SK-MEL-5 (cell line): ENCODE data around the gene HVCN1. TPM values are rescaled to one million over a fixed set of nuclear protein-coding genes. Genes with fewer than 3 reads are reported as not detected.
"Not testable (repeated sequence)": the region's sequence is repeated elsewhere in the genome, so short reads cannot be mapped to it uniquely, and the experiment has no call there.

Experiments
- DNase-seq: peaks from one replicate; pipeline ENCODE4 v3.0.0-alpha.2; 2016; ENCODE audit warnings: low read depth, low spot score
- in situ Hi-C: cut with HindIII; loops from 2 replicates; pipeline ENCODE4 v1.10.0; 2016; ENCODE audit warnings: low sequenced_read_pairs, high pct_unique_total_duplicates, low pct_unique_long_range_greater_than_20kb
- polyA plus RNA-seq, 2 experiments: library from polyadenylated mRNA; depleted of rRNA; stranded (reverse); fragments of >200 nt; gene quantifications; 2 replicates each; pipeline ENCODE4 v1.2.3, GENCODE V29; 2015
- total RNA-seq: library from RNA; depleted of rRNA; stranded (reverse); fragments of >200 nt; shearing (Covaris generic); gene quantifications from 2 replicates; pipeline ENCODE4 v1.2.3, GENCODE V29; 2014; rRNA removed

HVCN1 gene
- total RNA-seq = 2.1 TPM in 1 of 2 replicates, not detected in the other
- not detected in 2 replicates for polyA plus RNA-seq (2015; cell fraction: cytosol; rRNA removed)
- not detected in 2 replicates for polyA plus RNA-seq (2015; cell fraction: nucleus; rRNA removed)

DNA sequence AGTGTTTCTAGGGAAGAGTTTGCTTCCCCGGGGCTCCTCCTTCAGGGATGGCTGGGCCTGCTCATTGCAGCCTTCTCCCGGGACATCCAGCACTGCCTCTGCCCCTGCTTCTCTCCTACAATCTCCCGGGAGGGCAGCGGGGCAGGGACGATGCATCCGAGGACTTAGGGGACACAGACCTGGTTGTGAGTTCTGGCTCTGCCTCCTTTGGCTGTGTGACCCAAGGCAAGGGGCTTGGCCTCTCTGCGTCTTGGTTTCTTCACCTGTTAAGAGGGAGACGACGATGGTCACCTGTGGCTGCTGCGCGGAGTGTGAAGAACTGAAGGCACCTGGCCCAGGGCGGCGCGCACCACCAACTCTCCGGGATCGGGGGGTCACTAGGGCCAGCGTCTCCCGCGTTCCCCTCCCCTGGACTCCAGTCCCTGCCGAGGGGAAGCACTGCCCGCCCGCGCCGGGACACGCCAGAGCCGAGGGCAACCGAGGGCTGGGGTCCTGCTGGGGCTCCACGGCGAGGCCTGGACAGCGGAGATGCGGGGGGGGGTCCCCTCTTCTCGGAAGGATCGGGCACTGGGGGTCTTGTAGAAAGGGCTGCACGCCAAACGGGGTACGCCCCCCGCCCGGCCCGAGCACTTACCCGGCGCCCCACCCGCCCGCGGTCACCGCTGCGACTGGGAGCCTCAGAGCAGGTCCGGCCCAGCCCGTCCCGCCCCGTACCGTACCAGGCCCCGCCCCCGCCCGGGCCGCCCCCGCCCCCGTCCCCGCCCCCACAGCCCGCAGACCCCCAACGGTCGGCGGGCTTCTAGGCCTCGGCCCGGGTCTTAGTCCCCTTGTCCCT, at the start of gene HVCN1:
Gene HVCN1, minus strand, starts transcription at position 670 of the 835 bp plus-strand sequence. CDS start 5,870 bp downstream, outside the sequence.
- no peak for DNase-seq
- in situ Hi-C loops = no loop called here

- DNase-seq = no peak
- in situ Hi-C loops = no loop called here
Measured at GRCh38 chr12:110737532-110737931, 48.6 kb upstream of the HVCN1 start.

DNA sequence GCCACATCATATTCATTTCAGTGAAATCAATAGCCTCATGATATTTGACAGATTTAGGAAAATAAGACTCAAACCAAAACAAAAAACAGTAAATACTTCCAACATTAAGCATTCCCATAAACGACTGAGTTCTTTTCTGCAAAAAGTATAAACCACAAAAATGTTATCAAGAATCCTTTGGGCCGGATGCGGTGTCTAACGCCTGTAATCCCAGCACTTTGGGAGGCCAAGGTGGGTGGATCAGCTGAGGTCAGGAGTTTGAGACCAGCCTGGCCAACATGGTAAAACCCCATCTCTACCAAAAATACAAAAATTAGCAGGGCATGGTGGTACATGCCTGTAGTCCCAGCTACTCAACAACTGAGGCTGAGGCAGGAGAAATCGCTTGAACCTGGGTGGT, 48.1 kb upstream of the HVCN1 start:
- in situ Hi-C loops, DNase-seq: not testable (repeated sequence)

DNA sequence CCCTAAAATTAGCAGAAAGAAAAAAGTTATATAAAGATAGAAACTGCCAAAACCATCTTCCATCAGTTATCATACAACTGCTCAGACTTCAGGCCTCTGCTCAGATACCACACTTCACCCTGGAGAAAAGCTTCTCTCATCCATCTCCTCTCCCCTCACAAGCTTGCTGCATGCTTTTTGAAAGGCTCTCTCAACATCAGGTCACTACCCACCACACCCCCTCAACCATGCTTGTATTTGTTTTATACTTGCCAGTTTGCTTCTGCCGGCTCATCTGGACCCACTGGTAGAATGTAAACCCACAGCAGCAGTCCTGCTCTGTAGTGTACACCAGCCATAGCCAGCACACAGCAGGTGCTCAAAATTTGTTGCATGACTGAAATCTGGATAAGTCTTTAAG, 45.0 kb upstream of the HVCN1 start:
- in situ Hi-C loops = no loop called here
- DNase-seq = peak; percentile 13

DNA sequence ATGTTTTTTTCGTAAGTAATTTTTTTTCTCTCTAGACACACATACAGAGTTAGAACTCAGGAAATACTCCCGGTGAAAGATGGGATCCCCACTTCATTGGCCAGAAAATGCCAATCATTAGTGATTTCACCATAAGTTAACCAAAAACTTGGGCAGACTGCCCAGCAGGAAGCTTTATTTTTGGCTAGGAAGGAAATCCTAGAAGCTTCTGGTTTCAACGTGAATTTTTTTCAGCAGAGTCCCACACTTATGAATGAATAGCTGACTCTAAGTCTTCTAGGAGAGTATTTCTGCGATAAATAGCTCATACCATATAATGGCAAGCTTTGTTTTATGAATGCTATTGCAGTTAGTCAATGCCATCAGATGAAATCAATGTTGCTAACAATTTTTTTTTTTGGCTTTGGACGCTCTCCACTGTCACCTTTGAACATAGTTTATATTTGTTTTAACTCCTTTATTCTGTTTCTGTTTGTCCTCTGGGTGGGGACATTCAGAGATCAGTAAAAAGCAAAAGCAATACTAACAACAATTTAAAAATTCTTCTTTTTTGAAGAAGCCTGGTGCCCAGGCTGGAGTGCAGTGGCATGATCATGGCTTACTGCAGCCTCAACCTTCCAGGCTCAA, 44.3 kb upstream of the HVCN1 start:
- peak; percentile 67 for DNase-seq
- in situ Hi-C loops = no loop called here

- in situ Hi-C loops = no loop called here
- no peak for DNase-seq
Measured at GRCh38 chr12:110732572-110732971, 43.7 kb upstream of the HVCN1 start.

DNA sequence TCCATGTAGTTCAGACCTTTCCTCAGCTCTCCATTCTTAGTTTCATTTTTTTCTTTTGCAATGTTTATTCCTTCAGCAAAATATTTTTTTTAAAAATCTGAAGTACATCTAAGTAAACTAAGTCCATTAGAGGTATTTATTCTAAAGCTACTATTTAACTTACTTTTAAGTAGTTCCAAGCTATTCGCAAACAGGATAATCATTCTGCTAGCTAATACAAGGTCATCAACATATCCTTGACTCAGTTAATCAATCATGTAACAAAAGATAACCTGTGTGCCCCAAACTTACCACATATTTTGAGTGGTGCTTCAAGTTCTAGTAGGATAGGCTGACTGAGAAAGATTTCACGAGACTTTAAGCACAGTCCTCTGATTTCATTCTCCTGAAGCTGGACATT, 42.6 kb upstream of the HVCN1 start:
- DNase-seq = no peak
- in situ Hi-C loops = no loop called here

DNA sequence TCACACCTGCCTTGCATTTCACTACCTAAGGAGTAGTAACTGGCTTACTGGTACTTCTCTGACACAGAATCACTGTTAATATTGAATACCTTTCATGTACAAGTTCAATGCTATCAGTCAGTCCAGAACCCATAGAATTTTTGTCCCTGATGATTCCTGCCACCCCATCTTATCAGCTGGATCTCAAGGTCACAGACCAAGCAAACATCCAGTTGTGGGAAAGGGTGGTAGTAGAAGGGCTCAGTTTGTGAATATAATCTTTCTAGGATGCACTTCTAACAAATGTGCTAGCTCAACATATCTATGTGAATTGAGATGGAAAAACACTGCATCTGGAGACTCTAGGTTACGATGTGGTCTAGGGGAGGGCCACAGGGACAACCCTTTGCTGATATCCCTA, 39.7 kb upstream of the HVCN1 start:
- DNase-seq = no peak
- in situ Hi-C loops = no loop called here

- in situ Hi-C loops = no loop called here
- DNase-seq = no peak
Measured at GRCh38 chr12:110726708-110727369, 37.9 kb upstream of the HVCN1 start.

DNA sequence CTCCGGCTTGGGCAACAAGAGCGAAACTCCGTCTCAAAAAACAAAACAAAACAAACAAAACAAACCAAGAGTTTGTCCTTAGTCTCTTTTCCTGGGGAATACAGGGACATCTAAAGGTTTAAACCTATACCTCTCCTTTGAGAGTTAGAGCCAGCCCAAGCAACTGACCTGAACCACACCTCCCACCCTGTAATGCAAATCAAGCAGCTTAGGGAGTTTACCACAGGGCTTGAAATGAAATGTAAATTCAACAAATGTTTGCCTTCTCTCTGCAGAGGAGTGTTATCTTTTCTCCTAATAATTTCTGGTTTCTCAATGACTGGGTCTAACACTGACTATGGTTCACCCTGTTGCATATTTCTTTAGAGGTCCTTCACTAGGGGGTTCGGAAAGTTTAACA, 37.1 kb upstream of the HVCN1 start:
- DNase-seq = no peak
- in situ Hi-C loops = no loop called here

DNA sequence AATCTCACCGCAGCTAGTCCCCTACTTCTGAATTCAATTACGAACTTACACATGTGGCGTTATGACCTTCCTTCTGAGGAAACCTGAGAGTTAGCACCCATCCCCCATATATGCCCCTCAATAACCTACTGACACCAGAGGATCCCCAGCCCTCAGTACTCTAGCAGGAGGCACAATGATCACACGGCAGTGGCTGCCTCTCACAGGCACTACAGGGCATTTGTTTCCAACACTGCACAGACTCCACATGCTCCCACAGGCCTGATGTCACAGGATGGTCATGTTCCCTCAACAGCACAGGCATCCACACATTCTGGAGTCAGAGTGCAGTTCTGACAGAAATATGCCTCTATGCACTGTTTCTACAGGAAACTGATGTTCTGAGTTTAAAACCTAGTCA, 36.4 kb upstream of the HVCN1 start:
- DNase-seq = peak; percentile 53
- in situ Hi-C loops = no loop called here

DNA sequence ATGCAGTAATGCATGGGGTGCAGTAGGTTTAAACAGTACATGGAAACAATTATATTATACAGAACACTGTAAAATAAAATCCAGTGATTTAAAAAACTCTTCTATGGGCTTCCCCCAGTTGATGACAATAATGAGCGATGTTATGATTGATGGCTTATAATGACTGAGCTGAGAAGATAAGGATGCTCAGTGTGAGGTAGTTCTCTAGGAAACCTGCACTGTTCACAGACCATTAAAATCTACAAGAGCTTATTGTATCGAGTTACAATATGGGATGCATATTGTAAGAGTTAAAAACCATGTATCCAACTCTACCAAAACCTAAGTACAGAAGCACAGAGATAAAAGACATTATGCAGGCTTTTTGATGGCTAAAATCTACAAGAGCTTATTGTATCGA, 34.0 kb upstream of the HVCN1 start:
- in situ Hi-C loops, DNase-seq: not testable (repeated sequence)

DNA sequence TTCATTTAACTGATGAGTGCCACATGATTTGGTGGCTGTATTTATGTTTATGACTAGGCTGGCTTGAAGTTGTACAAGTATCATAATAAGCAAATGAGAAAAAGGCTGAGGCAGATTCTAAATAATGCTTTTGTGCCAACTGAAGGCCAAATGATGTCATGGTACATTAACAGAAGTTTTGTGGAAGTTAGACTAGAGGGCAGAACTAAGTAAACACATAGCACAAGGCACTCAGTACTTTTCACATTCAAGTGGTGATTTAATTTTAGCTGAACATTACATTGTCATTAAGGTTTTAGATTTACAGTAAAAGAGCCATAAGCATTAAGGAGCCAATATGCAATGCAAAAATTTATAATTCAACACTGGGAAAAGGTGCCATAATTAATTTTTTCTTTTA, 32.7 kb upstream of the HVCN1 start:
- in situ Hi-C loops = no loop called here
- no peak for DNase-seq

- DNase-seq = no peak
- in situ Hi-C loops = no loop called here
Measured at GRCh38 chr12:110720516-110720915, 31.6 kb upstream of the HVCN1 start.

GRCh38 chr12:110718222-110718908, 29.4 kb upstream of the HVCN1 start:
- in situ Hi-C loops = no loop called here
- no peak for DNase-seq

GRCh38 chr12:110717037-110717436, 28.1 kb upstream of the HVCN1 start:
- DNase-seq = no peak
- in situ Hi-C loops = no loop called here

- no peak for DNase-seq
- in situ Hi-C loops = no loop called here
Measured at GRCh38 chr12:110708917-110709316, 20.0 kb upstream of the HVCN1 start.

DNA sequence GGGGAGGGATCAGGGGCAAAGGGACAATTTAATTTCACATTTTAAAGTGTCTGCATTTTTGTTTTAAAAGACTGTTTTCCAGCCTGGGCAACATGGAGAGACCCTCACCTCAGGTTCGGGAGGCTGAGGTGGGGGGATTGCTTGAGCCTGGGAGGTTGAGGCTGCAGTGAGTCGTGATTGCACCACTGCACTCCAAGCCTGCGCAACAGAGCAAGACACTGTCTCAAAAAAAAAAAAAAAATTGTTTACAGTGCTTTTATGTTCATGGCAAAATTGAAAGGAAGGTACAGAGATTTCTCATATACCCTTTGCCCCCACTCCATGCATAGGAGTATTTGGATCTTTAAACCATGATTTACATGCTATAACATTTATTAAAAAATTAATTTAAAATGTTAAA, 16.4 kb upstream of the HVCN1 start:
- no peak for DNase-seq
- in situ Hi-C loops = no loop called here
